Globus pallidus (tissue), 1 donor: ENCODE measurements around the gene KDM2B.
A peak's percentile ranks its signal among the peaks of the same experiment; 100 is the strongest.
"Not testable (repeated sequence)": the region's sequence is repeated elsewhere in the genome, so short reads cannot be mapped to it uniquely, and the experiment has no call there.

Experiments
- DNase-seq: peaks from one replicate; pipeline ENCODE4 v3.0.0-alpha.2; 2015; ENCODE audit warnings: low spot score

The KDM2B gene

DNA sequence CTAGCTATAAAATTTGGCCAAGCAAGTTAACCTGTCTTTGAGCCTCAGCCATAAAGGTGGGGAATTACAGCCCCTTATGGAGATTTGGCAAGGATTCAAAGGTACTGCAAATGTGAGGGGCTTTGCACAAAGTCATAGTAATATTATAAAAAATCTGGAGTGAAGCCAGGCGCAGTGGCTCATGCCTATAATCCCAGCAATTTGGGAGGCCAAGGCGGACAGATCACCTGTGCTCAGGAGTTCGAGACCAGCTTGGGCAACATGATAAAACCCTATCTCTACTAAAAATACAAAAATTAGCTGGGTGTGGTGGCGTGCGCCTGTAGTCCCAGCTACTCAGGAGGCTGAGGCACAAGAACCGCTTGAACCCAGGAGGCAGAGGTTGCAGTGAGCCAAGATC is 4.1 kb upstream of the KDM2B start:
- DNase-seq, result not testable (repeated sequence)

DNA sequence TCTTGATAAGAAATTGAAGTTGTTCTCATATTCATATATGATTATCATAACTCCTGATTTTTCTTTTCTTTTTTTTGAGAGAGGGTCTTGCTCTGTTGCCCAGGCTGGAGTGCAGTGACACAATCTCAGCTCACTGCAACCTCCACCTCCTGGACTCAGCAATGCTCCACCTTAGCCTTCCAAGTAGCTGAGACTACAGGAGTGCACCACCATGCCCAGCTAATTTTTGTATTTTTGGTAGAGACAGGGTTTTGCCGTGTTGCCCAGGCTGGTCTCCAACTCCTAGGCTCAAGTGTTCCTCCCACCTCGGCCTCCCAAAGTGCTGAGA is 2.5 kb upstream of the KDM2B start:
- not testable (repeated sequence) for DNase-seq

DNA sequence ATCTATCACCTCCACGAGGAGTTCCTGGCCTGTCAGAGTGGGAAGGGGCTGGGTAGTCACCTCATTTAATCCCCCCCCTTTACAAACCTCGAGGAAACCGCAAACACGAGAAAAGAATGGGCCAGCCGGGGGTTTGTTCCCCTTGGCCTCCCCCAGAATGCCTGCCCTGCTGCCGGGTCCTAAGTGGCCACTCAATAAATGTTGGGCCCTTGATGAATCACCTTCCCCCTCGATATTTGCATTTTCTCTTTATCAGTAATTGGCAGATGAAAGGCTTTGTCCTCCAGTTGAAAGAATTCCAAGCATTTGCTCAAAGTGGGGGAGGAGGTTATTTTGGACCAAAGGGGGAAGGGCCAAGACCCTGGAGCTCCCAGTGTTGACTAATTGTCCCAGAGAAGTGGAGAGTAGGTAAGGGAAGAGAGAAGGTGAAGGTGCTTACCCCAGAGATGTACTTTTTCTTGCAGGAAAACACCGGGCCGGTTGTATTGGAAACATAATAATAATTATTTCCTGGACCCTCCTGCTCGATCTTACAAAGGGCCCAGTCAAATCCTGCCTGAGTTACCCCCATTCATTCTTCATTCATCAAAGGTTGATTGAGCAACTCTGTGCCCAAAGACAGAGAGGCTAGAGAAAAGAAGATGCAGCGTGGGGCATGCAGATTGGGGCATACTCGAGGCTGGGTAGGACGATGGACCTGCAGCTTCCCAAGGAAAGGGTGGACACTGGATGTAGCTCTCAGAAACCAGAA is 1.9 kb upstream of the KDM2B start:
- DNase-seq, result peak; percentile 44

DNA sequence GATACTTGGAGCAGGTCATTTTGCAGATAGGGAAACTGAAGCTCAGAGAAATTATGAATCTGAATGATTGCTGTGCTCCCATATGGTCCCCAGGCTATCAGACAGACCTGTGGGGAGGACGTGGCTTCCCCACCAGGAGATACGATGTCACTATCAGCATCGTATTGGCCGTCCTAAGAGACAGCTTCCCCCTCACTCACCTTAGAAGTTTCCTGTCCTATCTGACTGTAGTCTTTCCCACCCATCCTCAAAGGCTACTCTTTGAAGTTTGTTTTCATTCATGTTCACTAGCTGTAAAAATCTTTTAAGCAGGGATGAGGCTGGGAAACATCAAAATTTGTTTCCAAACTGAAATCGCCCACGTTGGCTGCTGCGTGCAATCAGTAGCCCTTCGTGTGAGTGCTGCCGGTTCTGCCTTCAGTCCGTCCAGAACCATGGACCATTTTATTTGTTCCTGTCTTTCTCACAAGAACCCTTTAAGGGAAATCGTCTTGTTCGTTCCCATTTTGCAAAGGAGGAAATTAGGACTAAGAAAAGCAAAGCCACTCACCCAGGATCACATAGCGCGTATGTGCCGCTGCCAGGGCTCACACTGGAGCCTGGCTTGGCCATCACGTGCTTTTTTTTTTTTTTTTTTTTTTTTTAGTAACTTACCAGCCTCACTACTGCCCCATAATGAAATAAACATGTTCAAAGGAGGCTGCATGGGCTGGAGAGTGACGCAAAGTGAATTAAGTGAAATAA is 1.0 kb upstream of the KDM2B start:
- DNase-seq, result peak; percentile 73

DNA sequence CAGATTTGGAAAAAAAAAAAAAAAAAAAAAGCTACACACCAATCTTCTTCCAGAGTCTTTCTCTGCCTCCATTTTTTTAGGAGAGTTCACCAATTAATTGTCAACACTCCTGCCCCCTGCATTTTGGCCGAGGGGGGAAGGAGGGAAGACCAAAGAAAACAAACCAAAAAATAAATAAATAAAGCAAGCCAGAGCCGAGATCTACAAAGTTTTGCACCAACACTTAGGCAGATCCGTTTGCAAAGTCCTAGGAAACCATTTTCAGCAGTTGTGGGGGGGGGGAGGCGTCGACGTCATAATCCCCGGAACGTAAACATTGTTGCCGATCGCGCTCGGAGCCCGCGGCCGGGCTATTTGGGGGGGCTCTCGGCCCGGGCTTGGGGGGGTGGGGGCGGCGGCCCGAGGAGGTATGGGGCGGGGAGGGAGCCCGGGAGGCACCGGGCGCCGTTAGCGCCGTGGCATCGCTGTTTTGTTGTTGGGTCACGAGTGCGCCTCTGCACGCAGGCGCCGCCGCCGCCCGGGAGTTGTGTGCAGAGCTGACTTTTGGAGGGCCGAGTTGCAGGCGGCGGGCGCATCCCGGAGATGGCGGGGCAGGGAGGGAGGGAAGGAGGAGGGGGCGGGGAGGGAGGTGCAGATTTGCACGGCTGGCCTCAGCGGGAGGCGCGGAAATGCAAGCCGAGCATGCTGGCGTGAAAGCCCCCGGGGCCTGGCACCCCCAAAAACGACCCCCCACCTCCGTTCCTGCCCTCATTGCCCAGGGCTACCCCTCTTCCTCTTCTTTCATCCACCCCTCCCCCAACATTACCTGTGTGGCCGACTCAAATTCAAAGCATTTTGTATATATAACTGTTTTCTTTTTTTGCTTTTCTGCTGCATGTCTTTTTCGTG is 598 bp downstream of the KDM2B start:
- peak; percentile 83 for DNase-seq

DNA sequence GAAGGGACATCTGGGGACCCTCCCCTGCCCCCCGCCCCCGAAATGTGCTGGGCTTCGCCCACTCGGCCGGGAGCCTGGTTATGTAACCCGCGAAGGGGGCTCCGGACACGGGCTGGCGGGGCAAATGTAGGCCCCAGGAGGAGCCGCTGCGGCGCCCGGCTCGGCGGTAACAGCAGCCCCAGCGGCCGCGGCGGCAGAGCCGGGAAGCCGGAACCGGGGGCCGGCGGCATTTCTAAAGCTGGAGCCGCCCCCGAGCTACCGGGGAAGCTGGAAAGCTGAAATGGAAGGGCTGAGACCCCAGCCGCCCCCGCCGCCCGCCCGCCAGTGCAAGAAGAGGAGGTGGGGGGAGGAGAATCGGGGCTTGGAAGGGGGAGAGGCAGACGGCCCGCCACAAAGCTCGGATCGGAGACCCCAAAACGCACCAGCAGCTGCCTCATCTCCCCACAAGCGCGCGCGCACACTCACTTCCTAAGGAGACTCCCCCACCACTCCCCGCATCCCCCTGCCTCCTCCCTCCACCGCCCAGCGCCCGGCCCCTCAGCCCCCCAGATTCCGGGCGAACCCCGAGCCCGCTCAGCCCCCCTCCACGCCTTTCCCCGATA is 1.5 kb downstream of the KDM2B start:
- DNase-seq, result peak; percentile 56

DNA sequence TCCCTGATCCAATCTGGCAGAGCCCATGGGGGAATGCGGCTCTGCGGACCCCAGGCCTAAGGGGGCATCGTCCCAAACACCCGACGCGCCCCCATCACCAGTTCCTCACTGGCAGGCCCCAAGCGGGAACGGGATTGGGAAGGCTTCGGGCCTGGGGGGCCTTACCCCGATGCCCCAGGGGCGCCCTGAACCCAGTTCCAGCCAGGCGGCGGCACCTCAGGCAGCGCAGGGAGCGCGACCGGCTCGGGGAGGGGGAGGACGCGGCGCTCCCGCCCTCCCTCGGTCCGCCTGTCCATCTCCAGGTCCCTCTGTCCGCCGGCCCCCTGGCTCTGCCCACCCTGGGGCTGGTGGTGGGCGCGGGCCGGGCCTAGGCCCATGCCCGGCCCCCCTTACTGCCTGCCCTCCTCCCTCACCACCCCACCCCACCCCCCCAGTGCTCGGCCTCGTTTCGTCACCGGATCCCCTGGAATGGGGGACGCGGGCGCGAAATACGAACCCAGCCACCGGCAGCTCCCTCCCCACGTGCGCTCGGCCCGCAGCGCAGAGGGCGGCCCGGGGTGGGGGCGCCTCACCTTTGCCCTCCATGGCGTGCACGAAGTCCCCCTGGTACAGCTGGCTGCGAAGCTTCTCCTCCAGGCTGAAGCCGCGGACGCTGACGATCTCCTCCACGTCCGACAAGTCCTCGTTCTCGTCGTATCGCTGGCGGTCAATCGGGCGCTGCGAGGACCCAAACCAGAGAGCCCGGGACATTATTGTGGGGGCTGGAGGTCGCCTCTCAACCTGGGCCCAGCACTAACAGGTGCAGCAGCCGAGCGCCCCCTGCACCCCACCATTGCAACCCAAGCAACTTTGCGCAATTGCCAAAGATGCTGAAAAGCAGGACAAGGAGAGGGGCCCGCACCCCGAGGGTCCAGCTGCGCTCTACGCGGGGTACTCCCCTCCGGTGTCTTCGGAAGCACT is 2.3 kb downstream of the KDM2B start:
- DNase-seq, result no peak

GRCh38 chr12:121577443-121578180 is 3.2 kb downstream of the KDM2B start:
- DNase-seq, result no peak

DNA sequence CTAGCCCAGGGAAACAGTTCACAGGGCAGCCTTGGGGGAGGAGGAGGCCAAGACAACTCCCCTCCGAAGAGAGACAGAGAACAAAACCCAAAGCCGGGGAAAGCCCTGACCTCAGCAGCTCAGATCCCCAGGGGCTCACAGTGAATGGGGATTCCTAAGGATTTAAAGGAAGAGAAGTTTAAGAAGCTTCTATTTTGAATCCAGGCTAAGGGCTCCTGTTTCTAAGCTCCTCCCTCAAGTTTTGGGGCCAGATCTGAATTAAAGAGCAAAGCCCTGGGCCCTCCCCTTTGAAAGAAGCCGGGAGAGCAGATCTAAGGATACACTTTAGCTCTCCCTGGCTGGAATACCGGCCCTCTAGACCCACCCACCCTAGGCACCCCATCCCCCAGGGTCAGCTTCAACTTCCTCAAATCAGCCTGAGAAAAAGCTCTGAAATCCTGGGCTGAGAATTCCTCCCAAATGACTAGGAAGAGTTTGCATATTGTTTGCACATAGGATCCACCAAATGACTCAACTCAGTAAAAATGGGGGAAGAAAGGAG is 3.9 kb downstream of the KDM2B start:
- no peak for DNase-seq

- DNase-seq, result no peak
These were observed 4.7 kb downstream of the KDM2B start for GRCh38 chr12:121575952-121576625.

GRCh38 chr12:121575051-121575450 is 5.8 kb downstream of the KDM2B start:
- no peak for DNase-seq

- DNase-seq, result no peak
These were observed 6.8 kb downstream of the KDM2B start for GRCh38 chr12:121574025-121574424.

GRCh38 chr12:121571920-121572319 is 8.9 kb downstream of the KDM2B start:
- no peak for DNase-seq

- DNase-seq, result no peak
These were observed 10.1 kb downstream of the KDM2B start for GRCh38 chr12:121570467-121571283.

DNA sequence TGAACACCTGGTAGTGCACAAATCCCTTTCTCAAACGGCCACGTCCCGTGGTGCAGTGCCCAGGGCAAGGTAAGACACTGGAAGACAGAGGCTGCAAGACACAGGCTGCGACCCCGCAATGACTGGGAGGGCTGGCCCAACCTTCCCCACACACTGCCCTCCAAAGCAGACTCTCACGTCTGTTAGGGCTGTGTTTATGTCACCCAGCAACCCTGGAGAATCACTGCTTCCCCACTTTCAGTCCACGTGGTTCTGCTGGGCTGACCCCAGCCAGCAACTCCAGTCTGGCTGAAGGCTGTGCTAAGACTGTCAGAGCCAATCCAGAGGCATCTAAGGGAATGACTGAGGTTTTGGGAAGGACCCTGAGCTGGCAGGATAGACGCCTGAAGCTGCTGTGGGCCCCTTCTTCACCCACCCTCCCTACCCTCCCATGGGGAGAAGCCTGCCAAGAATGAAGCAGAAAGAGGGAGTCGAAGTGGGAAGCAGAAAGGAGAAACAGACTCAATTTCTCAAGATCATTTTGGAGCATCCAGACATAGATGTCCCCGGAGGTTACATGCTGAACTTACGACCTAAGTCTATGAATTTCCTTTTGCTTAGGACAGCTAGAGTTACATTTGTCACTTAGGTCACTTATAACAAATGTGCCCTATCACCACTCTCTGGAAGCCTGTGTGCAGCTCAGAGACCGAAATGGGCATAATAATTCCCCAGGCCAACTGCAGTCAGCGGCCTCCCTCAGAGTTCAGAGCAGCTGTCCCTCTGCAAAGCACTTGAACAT is 11.7 kb downstream of the KDM2B start:
- DNase-seq, result no peak

- DNase-seq, result no peak
These were observed 12.3 kb downstream of the KDM2B start for GRCh38 chr12:121568518-121568917.

GRCh38 chr12:121565076-121565475 is 15.7 kb downstream of the KDM2B start:
- no peak for DNase-seq

GRCh38 chr12:121562488-121562887 is 18.3 kb downstream of the KDM2B start:
- no peak for DNase-seq
